Transverse colon (tissue), 4 donors: ENCODE data around the gene ZNF335. TPM values are rescaled to one million over a fixed set of nuclear protein-coding genes. Genes with fewer than 3 reads are reported as not detected.
A peak's percentile ranks its signal among the peaks of the same experiment; 100 is the strongest.
"Not testable (repeated sequence)": the region's sequence is repeated elsewhere in the genome, so short reads cannot be mapped to it uniquely, and the experiment has no call there.

ENCODE experiments used
- DNase-seq: peaks from one replicate; pipeline ENCODE4 v3.0.0-alpha.2; 2019
- H3K27ac ChIP-seq, 4 donors: fragments of 200-600 bp; sonication (generic); 2 replicates each; pipeline ENCODE4 v1.5.1; 2016 to 2018; ENCODE audit warnings: inconsistent platforms in 4 of 4
- H3K27me3 ChIP-seq: fragments of 200-600 bp; sonication (generic); 2 replicates; pipeline ENCODE4 v1.5.1; 2017; ENCODE audit warnings: inconsistent platforms
- H3K36me3 ChIP-seq, 4 donors: fragments of 200-600 bp; sonication (generic); 2 replicates each; pipeline ENCODE4 v1.5.1; 2017 to 2019; ENCODE audit warnings: inconsistent platforms in 4 of 4
- H3K4me1 ChIP-seq, 4 donors: fragments of 200-600 bp; sonication (generic); 2 replicates each; pipeline ENCODE4 v1.5.1; 2017 to 2020; ENCODE audit warnings: inconsistent platforms in 4 of 4
- H3K4me3 ChIP-seq, 4 donors: fragments of 200-600 bp; sonication (generic); 1 replicate in 1 of 4; 2 replicates in 3 of 4; pipeline versions ENCODE4 v1.5.1 to v1.6.1; 2017 to 2019; ENCODE audit warnings: inconsistent platforms in 4 of 4
- H3K9me3 ChIP-seq, 2 donors: fragments of 200-600 bp; sonication (generic); 2 replicates each; pipeline ENCODE4 v1.5.1; 2017 to 2019; ENCODE audit warnings: inconsistent platforms in 2 of 2
- EP300 ChIP-seq: sonication (generic); formaldehyde crosslinking; IDR thresholded peaks from one replicate; pipeline ENCODE4 v1.6.1; 2017; ENCODE audit warnings: antibody characterized with exemption, low read depth
- POLR2A ChIP-seq: fragments of 450-650 bp; IDR thresholded peaks from one replicate; pipeline ENCODE4 v1.6.1; 2016; ENCODE audit warnings: antibody characterized with exemption, mild to moderate bottlenecking, moderate library complexity
- POLR2AphosphoS5 ChIP-seq, 3 donors: sonication (generic); formaldehyde crosslinking; IDR thresholded peaks; one replicate each; pipeline ENCODE4 v1.6.1; 2016; ENCODE audit warnings: antibody characterized with exemption in 3 of 3
- WGBS, 2 donors: methylation state at CpG; one replicate each; pipeline ENCODE4 v1.1.5; 2018; ENCODE audit warnings: low coverage in 1 of 2; 5-methylcytosine and 5-hydroxymethylcytosine counted together
- in situ Hi-C, 4 donors: fragments of 200-750 bp; cut with MboI; loops; one replicate each; pipeline versions ENCODE4 v1.15.0 to v1.15.1; 2017; ENCODE audit warnings: low sequenced_read_pairs in 3 of 4, low pct_ligation_motif_present in 1 of 4, low pct_unique_long_range_greater_than_20kb in 1 of 4
- intact Hi-C: fragments of 100-400 bp; cut with DNase I; formaldehyde crosslinking; loops from one replicate; pipeline ENCODE4 v1.15.1; 2023; ENCODE audit warnings: low total_unique reads
- total RNA-seq, 4 donors: library from RNA; depleted of rRNA; stranded (reverse); fragments of >200 nt; gene quantifications; one replicate each; pipeline ENCODE4 v1.1.0, GENCODE V29; 2016
- TF ChIP-seq, protein P1 (sequence below), 5 experiments: fragments of 200-600 bp in 3 of 5; fragments of 450-650 bp in 2 of 5; sonication (generic) in 3 of 5; IDR thresholded peaks; 1 replicate in 2 of 5; 2 replicates in 3 of 5; pipeline ENCODE4 v1.5.1; 2016 to 2017; ENCODE audit warnings: antibody characterized with exemption in 5 of 5, inconsistent platforms in 3 of 5, mild to moderate bottlenecking in 2 of 5, moderate library complexity in 1 of 5

Gene ZNF335
- total RNA-seq, 4 donors from 2014 or later = 27.0 to 80.0 (median 32.4) TPM

DNA sequence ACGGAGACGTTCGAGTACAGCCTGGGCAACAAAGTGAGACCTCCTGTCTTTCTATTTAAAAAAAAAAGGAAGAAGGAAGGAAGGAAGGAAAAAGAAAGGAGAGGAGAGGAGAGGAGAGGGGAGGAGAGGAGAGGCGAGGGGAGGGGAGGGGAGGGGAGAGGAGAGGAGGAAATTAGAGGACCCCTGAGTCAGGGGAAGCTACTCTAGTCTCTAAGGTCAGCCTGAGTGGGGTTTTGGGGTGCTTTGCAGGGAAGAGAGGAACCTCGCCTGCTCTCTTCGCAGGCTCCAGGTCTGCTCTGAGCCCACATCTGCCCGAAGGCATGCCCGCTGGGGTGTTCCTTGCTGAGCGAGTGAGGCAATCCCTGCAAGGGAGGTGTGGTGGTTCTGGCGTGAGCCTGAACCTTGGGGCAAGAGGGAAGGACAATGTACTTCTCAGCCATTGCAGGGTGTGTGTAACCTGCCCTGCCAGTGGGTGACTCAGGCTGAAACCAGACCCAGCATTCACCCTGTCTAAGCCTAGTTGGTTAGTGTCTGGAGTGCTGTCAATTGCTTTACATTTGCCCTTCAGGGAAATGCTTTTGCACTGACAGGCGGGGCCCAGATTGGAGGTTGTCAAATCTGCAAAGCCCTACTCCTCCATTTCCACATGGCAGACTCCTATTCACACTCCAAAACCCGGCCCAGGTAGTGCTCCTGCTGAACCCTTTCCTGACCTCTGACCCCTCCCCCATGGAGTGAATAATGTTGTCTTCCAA is 21.4 kb upstream of the ZNF335 start:
- Histone ChIP-seq H3K36me3 (no peaks in the 10 kb centered on the region), H3K27me3 (peaks cover 68% of the 10 kb centered on the region), H3K27ac (no peak overlapping the region), H3K4me3 (no peak overlapping the region), H3K4me1 (no peaks in the 10 kb centered on the region), H3K9me3 (no peaks in the 10 kb centered on the region)
- WGBS, 2 donors = 55 to 60% methylated on average over 4 to 12 of the region's 12 CpGs
- TF ChIP-seq POLR2AphosphoS5 (IDR thresholded peaks at IDR 0.05) (no peak), EP300 (no peak), POLR2A (no peak)
- TF ChIP-seq, protein P1, sequence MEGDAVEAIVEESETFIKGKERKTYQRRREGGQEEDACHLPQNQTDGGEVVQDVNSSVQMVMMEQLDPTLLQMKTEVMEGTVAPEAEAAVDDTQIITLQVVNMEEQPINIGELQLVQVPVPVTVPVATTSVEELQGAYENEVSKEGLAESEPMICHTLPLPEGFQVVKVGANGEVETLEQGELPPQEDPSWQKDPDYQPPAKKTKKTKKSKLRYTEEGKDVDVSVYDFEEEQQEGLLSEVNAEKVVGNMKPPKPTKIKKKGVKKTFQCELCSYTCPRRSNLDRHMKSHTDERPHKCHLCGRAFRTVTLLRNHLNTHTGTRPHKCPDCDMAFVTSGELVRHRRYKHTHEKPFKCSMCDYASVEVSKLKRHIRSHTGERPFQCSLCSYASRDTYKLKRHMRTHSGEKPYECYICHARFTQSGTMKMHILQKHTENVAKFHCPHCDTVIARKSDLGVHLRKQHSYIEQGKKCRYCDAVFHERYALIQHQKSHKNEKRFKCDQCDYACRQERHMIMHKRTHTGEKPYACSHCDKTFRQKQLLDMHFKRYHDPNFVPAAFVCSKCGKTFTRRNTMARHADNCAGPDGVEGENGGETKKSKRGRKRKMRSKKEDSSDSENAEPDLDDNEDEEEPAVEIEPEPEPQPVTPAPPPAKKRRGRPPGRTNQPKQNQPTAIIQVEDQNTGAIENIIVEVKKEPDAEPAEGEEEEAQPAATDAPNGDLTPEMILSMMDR (IDR thresholded peaks at IDR 0.05) = no peak
- peak; percentile 61 for DNase-seq
- in situ Hi-C loops (no loop called here), intact Hi-C loops (no loop called here)

- intact Hi-C loops (no loop called here), in situ Hi-C loops (no loop called here)
- no peak overlapping the region for H3K27ac ChIP-seq
- DNase-seq = no peak
- no peak overlapping the region for H3K4me3 ChIP-seq
- no peaks in the 10 kb centered on the region for H3K9me3 ChIP-seq
- no peak for TF ChIP-seq POLR2AphosphoS5 (IDR thresholded peaks at IDR 0.05)
- TF ChIP-seq EP300 = no peak
- TF ChIP-seq POLR2A = no peak
- TF ChIP-seq, protein P1 (IDR thresholded peaks at IDR 0.05) = no peak
- H3K27me3 ChIP-seq = peaks cover 53% of the 10 kb centered on the region
- WGBS, 2 donors = 85% methylated on average over 3 of the region's 3 CpGs; no CpG with 5 or more reads in 1 of the 2 donors
- H3K4me1 ChIP-seq = no peaks in the 10 kb centered on the region
- H3K36me3 ChIP-seq = no peaks in the 10 kb centered on the region
Measured at GRCh38 chr20:45991616-45992015, 19.6 kb upstream of the ZNF335 start.

DNA sequence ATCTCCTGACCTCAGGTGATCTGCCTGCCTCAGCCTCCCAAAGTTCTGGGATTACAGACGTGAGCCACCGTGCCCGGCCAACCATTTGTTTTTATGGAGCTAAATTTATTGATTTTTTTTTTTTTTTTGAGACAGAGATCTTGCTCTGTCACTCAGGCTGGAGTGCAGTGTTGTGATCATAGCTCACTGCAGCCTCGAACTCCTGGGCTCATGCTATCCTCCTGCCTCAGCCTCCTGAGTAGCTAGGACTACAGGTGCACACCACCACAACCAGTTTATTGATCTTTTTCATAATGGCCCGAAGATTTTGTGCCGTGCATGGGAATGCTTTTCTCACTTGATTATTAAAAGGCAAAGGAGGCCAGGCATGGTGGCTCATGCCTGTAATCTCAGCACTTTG is 16.8 kb upstream of the ZNF335 start:
- intact Hi-C loops, in situ Hi-C loops, H3K9me3 ChIP-seq, DNase-seq, H3K4me1 ChIP-seq, H3K36me3 ChIP-seq, H3K4me3 ChIP-seq, H3K27ac ChIP-seq: not testable (repeated sequence)
- WGBS, 2 donors = 46 to 55% methylated on average over 6 of the region's 6 CpGs
- H3K27me3 ChIP-seq = peaks cover 39% of the 10 kb centered on the region

DNA sequence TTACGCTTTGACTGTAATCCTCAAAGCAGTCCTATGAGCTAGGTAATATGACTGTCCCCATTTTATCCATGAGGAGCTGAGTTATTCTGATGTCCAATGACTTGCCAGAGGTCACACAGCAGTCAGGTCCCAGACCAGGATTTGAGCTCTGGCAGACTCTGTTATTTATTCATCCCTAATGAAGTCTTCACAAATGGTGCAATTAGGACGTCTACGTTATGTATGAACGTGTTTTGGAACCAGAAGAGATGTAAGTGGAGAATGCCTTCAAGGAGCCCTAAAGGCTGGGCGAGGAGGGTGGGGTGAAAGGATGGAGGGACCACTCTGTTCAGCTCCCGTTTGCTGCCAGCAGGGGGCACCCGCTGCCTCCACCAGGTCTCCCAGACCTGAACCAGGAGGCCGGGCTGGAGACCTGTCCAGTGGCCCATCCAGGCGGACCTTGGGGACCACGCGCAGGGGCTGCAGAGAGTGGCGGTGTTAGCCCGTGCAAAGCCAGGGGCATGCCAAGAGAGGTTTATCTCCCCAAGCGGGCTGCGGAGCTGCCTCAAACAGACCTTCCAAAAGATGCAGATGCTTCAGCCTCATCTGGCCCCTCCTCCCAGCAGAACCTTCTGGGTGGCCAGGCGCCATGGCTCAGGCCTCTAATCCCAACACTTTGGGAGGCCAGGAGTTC is 15.2 kb upstream of the ZNF335 start:
- 11 to 29% methylated on average over 3 to 15 of the region's 16 CpGs for WGBS, 2 donors
- H3K27me3 ChIP-seq = peaks cover 32% of the 10 kb centered on the region
- intact Hi-C loops = no loop called here

More for the DNA sequence above, 15.2 kb upstream of the ZNF335 start:
- H3K36me3 ChIP-seq = no peaks in the 10 kb centered on the region
- H3K4me1 ChIP-seq = no peaks in the 10 kb centered on the region
- peak; percentile 78 for DNase-seq
- H3K4me3 ChIP-seq = no peak overlapping the region
- TF ChIP-seq EP300 = no peak
- TF ChIP-seq POLR2A = no peak
- no peak for TF ChIP-seq POLR2AphosphoS5 (IDR thresholded peaks at IDR 0.05)
- TF ChIP-seq, protein P1 (IDR thresholded peaks at IDR 0.05) = peak; percentile 57 to 81 (median 77)
- no peaks in the 10 kb centered on the region for H3K9me3 ChIP-seq
- in situ Hi-C loops = no loop called here
- H3K27ac ChIP-seq = no peak overlapping the region
